H1 (cell line): ENCODE measurements around the gene RNU6-1. TPM values are rescaled to one million over a fixed set of nuclear protein-coding genes. Genes with fewer than 3 reads are reported as not detected.

ENCODE experiments used
- CREB1 ChIP-seq: IDR thresholded peaks from 2 replicates; pipeline ENCODE4 v1.6.1; 2012; ENCODE audit warnings: inconsistent platforms
- KDM1A ChIP-seq: fragments of 200-600, 300-600 bp; sonication (generic); IDR thresholded peaks from 2 replicates; pipeline ENCODE4 v1.7.1; 2016; ENCODE audit warnings: mild to moderate bottlenecking, low read length, borderline replicate concordance
- NANOG ChIP-seq: IDR thresholded peaks from 2 replicates; pipeline ENCODE4 v1.6.1; 2011; ENCODE audit warnings: low read length, low read depth, mild to moderate bottlenecking, inconsistent platforms; ENCODE audit not compliant: insufficient read depth, poor library complexity, severe bottlenecking
- SUZ12 ChIP-seq: fragments of 200-600 bp; sonication (generic); IDR thresholded peaks from 2 replicates; pipeline ENCODE4 v1.6.1; 2012; ENCODE audit warnings: mild to moderate bottlenecking, inconsistent platforms, low read length, moderate library complexity, mixed read lengths
- TAF7 ChIP-seq: optimal IDR thresholded peaks from 2 replicates; pipeline ENCODE3; 2011; ENCODE audit warnings: low read depth, mild to moderate bottlenecking, inconsistent platforms, low read length, moderate library complexity, borderline replicate concordance
- polyA plus RNA-seq, 7 experiments: library from polyadenylated mRNA; depleted of rRNA in 3 of 7; stranded (reverse) in 5 of 7; unstranded in 2 of 7; fragments of >200 nt in 5 of 7; fragments of 200-250 nt in 2 of 7; gene quantifications; 1 replicate in 5 of 7; 2 replicates in 1 of 7; 4 replicates in 1 of 7; pipeline versions ENCODE4 v1.2.1 to v1.2.3, GENCODE V29; 2011 to 2013; ENCODE audit warnings: missing spikeins in 2 of 7, mixed read lengths in 2 of 7
- total RNA-seq: library from RNA; stranded (reverse); fragmentation: NEBNext Ultra II Directional; extraction: Animal tissue kit (Norgen Biotek cat#: 25700); gene quantifications from 2 replicates; pipeline ENCODE4 v1.2.1, GENCODE V29; 2021

The RNU6-1 gene
- total and polyA plus RNA-seq, 2 of the 8 experiments (the other 6 are each of a cell fraction or from before 2014, with no cell fraction given), result not detected

- TF ChIP-seq CREB1 (no peak), KDM1A (no peak), TAF7 (no peak), SUZ12 (no peak), NANOG (no peak)
Observed at GRCh38 chr15:67807141-67807540, 32.7 kb downstream of the RNU6-1 start (continued).
